G401 (cell line): ENCODE results near the gene NPM3. TPM values are rescaled to one million over a fixed set of nuclear protein-coding genes. Genes with fewer than 3 reads are reported as not detected.
A peak's percentile ranks its signal among the peaks of the same experiment; 100 is the strongest.

ENCODE experiments used
- DNase-seq: peaks from one replicate; pipeline ENCODE4 v3.0.0-alpha.2; 2015; ENCODE audit warnings: low spot score
- in situ Hi-C: cut with HindIII; loops from 2 replicates; pipeline ENCODE4 v1.10.0; 2016; ENCODE audit warnings: low sequenced_read_pairs, mixed read lengths
- total RNA-seq: library from RNA; depleted of rRNA; stranded (reverse); fragments of >200 nt; shearing (Covaris generic); gene quantifications from 2 replicates; pipeline ENCODE4 v1.2.3, GENCODE V29; 2014; rRNA removed

NPM3 gene
- 235 and 256 TPM in 2 replicates for total RNA-seq

- DNase-seq, result peak; percentile 72
- in situ Hi-C loops, result no loop called here
These were observed at the start of gene NPM3 for GRCh38 chr10:101782811-101783735. TSS of gene NPM3 (minus strand) at chr10:101783446. CDS start at chr10:101783390, 56 bp downstream.

DNA sequence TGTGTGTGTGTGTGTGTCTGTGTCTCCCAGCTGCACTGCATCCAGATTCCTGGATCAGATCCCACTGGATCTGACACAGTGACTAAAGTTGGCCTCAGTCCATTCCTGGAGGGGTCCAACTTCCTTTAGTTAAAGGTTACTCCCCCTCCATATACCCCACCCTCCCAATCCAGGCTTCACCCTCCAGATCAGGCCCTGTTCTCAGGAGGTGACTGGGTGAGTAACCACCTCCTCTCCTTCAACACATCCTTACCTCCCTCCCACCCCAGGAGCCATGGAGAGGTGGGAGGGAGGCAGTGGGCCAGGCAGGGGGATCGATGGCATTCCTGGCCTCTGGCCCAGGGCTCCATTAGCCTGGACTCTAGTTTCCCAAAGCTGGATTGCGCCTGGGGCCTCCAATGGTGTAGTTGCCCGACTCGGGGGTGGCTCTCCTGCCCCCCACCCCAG, 49.1 kb upstream of the NPM3 start:
- DNase-seq, result no peak
- in situ Hi-C loops, result no loop called here

DNA sequence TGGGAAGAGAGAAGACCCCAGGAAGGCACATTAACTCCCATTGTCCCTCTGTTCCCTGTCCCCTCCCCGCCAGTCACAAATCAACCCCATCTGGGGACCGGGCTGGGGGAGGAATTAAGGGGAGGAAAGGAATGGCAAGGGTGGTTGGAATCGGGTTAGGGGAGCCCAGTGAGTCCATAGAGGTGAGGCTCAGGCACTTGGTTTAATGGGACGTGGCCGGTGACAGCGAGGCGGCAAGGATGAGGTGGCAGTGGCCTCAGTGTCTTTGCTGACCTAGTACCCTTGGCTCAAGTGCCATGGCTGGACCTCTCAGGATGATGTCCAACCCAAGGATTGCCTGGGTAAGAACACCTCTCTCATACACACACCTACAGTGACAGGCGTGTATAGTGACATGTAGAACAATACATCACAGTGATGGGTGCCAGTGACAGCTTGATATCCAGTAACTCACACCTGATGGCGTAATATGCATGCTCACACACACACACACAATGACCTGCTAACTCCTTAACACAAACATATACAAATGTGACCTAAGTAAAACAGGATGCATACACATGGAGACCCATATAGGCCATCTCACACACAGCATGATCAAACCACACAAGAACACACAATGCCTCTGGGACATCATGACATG, 48.0 kb upstream of the NPM3 start:
- in situ Hi-C loops, result no loop called here
- DNase-seq, result no peak

DNA sequence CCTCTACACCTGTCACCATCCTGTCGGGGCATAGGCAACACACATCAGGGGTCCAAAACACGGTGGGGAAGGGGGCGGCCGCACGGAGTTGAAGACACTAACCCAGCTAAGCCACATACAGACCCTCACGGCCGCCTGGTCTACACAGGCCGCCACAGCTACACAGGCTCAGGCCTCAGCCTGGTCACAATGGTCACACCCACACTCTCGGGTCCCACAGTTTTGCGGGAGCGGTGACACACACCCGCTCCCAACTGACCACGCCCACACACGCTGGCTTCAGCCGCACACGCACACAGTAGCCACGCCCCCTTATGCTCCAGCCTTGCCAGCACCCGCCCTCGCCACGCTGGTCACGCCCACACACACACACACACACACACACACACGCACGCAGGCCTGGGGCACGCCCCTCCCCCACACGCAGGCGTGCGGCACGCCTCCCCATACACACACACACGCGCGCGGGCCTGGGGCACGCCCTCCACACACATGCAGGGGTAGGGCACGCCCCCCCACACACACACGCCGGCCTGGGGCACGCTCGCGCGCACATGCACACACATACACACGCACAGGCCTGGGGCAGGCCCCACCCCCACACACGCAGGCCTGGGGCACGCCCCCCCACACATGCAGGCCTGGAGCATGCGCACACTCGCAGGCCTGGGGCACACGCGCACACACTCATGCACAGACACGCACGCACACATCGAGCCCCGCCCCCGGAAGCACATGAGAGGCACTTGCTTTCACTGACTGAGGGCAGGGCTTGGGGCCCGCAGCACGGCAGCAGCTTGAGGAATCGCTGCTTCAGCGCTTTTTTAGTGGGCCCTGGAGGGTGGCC, 47.3 kb upstream of the NPM3 start:
- DNase-seq, result no peak
- in situ Hi-C loops, result no loop called here

GRCh38 chr10:101829561-101830315, 46.5 kb upstream of the NPM3 start:
- no peak for DNase-seq
- in situ Hi-C loops, result no loop called here

GRCh38 chr10:101828766-101829551, 45.7 kb upstream of the NPM3 start:
- DNase-seq, result no peak
- in situ Hi-C loops, result no loop called here

GRCh38 chr10:101827919-101828600, 44.8 kb upstream of the NPM3 start:
- DNase-seq, result no peak
- in situ Hi-C loops, result no loop called here

- DNase-seq, result no peak
- in situ Hi-C loops, result no loop called here
These were observed 43.7 kb upstream of the NPM3 start for GRCh38 chr10:101826852-101827434.

DNA sequence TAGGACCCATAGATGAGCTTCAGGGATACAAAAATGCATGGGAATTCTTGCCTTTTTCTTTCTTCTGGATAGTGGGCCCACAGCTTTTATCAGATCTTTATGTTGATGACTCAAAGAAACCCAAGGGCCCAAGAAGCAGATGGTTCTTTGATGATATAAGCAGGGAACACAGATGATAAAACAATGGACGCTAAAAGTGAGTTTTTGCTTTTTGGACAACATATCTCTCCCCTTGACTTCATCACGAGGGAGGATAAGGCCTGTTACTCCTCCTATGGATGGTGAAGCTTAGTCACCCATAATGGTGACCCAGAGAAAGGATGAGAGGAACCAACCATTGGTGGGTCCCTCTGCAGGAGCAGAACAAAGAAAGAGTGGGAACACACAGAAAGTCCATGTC, 41.5 kb upstream of the NPM3 start:
- in situ Hi-C loops, result no loop called here
- no peak for DNase-seq

- DNase-seq, result no peak
- in situ Hi-C loops, result no loop called here
These were observed 35.8 kb upstream of the NPM3 start for GRCh38 chr10:101818872-101819633.

- in situ Hi-C loops, result no loop called here
- DNase-seq, result peak; percentile 100
These were observed 35.0 kb upstream of the NPM3 start, which contains the start of gene OGA for GRCh38 chr10:101818119-101818871. TSS of gene OGA (minus strand) at chr10:101818444. CDS start at chr10:101818022, 422 bp downstream.

- in situ Hi-C loops, result no loop called here
- peak; percentile 75 for DNase-seq
These were observed 34.3 kb upstream of the NPM3 start for GRCh38 chr10:101817337-101818118.

- in situ Hi-C loops, result no loop called here
- no peak for DNase-seq
These were observed 33.7 kb upstream of the NPM3 start for GRCh38 chr10:101816913-101817336.

GRCh38 chr10:101816376-101816775, 33.1 kb upstream of the NPM3 start:
- in situ Hi-C loops, result no loop called here
- no peak for DNase-seq

- in situ Hi-C loops, result no loop called here
- no peak for DNase-seq
These were observed 31.3 kb upstream of the NPM3 start for GRCh38 chr10:101814466-101815071.
